ENCODE data around the gene MAP7. TPM values are rescaled to one million over a fixed set of nuclear protein-coding genes. Genes with fewer than 3 reads are reported as not detected.
A peak's percentile ranks its signal among the peaks of the same experiment; 100 is the strongest.

Gene MAP7
- total RNA-seq, 3 donors from 2014 or later (not counting 1 experiment from before 2014, with no cell fraction given): 0.14 to 0.68 (median 0.14) TPM

- no peak overlapping the region for H3K27ac ChIP-seq (ENCODE audit: low read length)
- H3K9me3 ChIP-seq (ENCODE audit: control insufficient read depth, insufficient read depth, low read length): no peaks in the 10 kb centered on the region
- H3K4me3 ChIP-seq (ENCODE audit: low read length): no peak overlapping the region
- Mint-ChIP-seq H3K27ac (no peak overlapping the region), H3K27me3 (ENCODE audit: low read depth in 2 of 2) (peaks cover 0 to 3% of the 10 kb centered on the region in 2 donors), H3K9me3 (no peaks in the 10 kb centered on the region), H3K4me1 (no peaks in the 10 kb centered on the region), H3K4me3 (no peak overlapping the region), H3K36me3 (no peaks in the 10 kb centered on the region)
- intact Hi-C loops (cut with micrococcal nuclease): no loop called here
- TF ChIP-seq CTCF (IDR thresholded peaks at IDR 0.05): no peak
- H3K27me3 ChIP-seq (ENCODE audit: control insufficient read depth, insufficient read depth, low read length): no peaks in the 10 kb centered on the region
- no peaks in the 10 kb centered on the region for H3K36me3 ChIP-seq (ENCODE audit: control insufficient read depth, insufficient read depth, low read length)
- ATAC-seq: no peak
- DNase-seq: no peak
- H3K4me1 ChIP-seq (ENCODE audit: control insufficient read depth, insufficient read depth, low read length): no peaks in the 10 kb centered on the region
Observed at GRCh38 chr6:136427378-136427717, 122.9 kb downstream of the MAP7 start.

- TF ChIP-seq CTCF (IDR thresholded peaks at IDR 0.05): no peak
- WGBS (ENCODE audit: insufficient coverage): 84% methylated on average over 7 of the region's 7 CpGs
- H3K4me1 Mint-ChIP-seq: no peaks in the 10 kb centered on the region
Observed at GRCh38 chr6:136426627-136427377, 123.4 kb downstream of the MAP7 start.

GRCh38 chr6:136425793-136426192, 124.4 kb downstream of the MAP7 start:
- no peaks in the 10 kb centered on the region for H3K9me3 Mint-ChIP-seq
- no peaks in the 10 kb centered on the region for H3K36me3 Mint-ChIP-seq
- no peaks in the 10 kb centered on the region for H3K9me3 ChIP-seq (ENCODE audit: control insufficient read depth, insufficient read depth, low read length)
- no peak for DNase-seq
- no peaks in the 10 kb centered on the region for H3K4me1 Mint-ChIP-seq
- no peaks in the 10 kb centered on the region for H3K36me3 ChIP-seq (ENCODE audit: control insufficient read depth, insufficient read depth, low read length)
- TF ChIP-seq CTCF (IDR thresholded peaks at IDR 0.05): no peak
- peaks cover 0 to 2% of the 10 kb centered on the region in 2 donors for H3K27me3 Mint-ChIP-seq (ENCODE audit: low read depth in 2 of 2)
- H3K4me3 Mint-ChIP-seq: no peak overlapping the region
- WGBS (ENCODE audit: insufficient coverage): 87% methylated on average over 2 of the region's 4 CpGs
- ATAC-seq: no peak
- H3K4me3 ChIP-seq (ENCODE audit: low read length): no peak overlapping the region
- no peak overlapping the region for H3K27ac Mint-ChIP-seq
- intact Hi-C loops (cut with micrococcal nuclease): no loop called here
- no peaks in the 10 kb centered on the region for H3K27me3 ChIP-seq (ENCODE audit: control insufficient read depth, insufficient read depth, low read length)
- H3K4me1 ChIP-seq (ENCODE audit: control insufficient read depth, insufficient read depth, low read length): no peaks in the 10 kb centered on the region
- H3K27ac ChIP-seq (ENCODE audit: low read length): no peak overlapping the region

More at GRCh38 chr6:136426627-136427377, 123.4 kb downstream of the MAP7 start:
- H3K4me3 Mint-ChIP-seq: no peak overlapping the region
- no peak overlapping the region for H3K27ac Mint-ChIP-seq
- no peaks in the 10 kb centered on the region for H3K4me1 ChIP-seq (ENCODE audit: control insufficient read depth, insufficient read depth, low read length)
- ATAC-seq (peak in 1 of 3 donors; percentile 22), DNase-seq (no peak)
- no peaks in the 10 kb centered on the region for H3K36me3 ChIP-seq (ENCODE audit: control insufficient read depth, insufficient read depth, low read length)
- H3K27me3 Mint-ChIP-seq (ENCODE audit: low read depth in 2 of 2): peaks cover 0 to 3% of the 10 kb centered on the region in 2 donors
- H3K9me3 Mint-ChIP-seq: no peaks in the 10 kb centered on the region
- H3K4me3 ChIP-seq (ENCODE audit: low read length): no peak overlapping the region
- no peaks in the 10 kb centered on the region for H3K27me3 ChIP-seq (ENCODE audit: control insufficient read depth, insufficient read depth, low read length)
- H3K27ac ChIP-seq (ENCODE audit: low read length): no peak overlapping the region
- no peaks in the 10 kb centered on the region for H3K36me3 Mint-ChIP-seq
- intact Hi-C loops (cut with micrococcal nuclease): no loop called here
- no peaks in the 10 kb centered on the region for H3K9me3 ChIP-seq (ENCODE audit: control insufficient read depth, insufficient read depth, low read length)

GRCh38 chr6:136424901-136425300, 125.3 kb downstream of the MAP7 start:
- no peak overlapping the region for H3K4me3 ChIP-seq (ENCODE audit: low read length)
- Mint-ChIP-seq H3K4me3 (no peak overlapping the region), H3K27me3 (ENCODE audit: low read depth in 2 of 2) (no peaks in the 10 kb centered on the region), H3K36me3 (no peaks in the 10 kb centered on the region), H3K27ac (no peak overlapping the region), H3K9me3 (no peaks in the 10 kb centered on the region), H3K4me1 (no peaks in the 10 kb centered on the region)
- H3K9me3 ChIP-seq (ENCODE audit: control insufficient read depth, insufficient read depth, low read length): no peaks in the 10 kb centered on the region
- H3K4me1 ChIP-seq (ENCODE audit: control insufficient read depth, insufficient read depth, low read length): no peaks in the 10 kb centered on the region
- 91% methylated on average over 5 of the region's 5 CpGs for WGBS (ENCODE audit: insufficient coverage)
- intact Hi-C loops (cut with micrococcal nuclease): no loop called here
- TF ChIP-seq CTCF (IDR thresholded peaks at IDR 0.05): no peak
- DNase-seq: no peak
- no peaks in the 10 kb centered on the region for H3K36me3 ChIP-seq (ENCODE audit: control insufficient read depth, insufficient read depth, low read length)
- no peaks in the 10 kb centered on the region for H3K27me3 ChIP-seq (ENCODE audit: control insufficient read depth, insufficient read depth, low read length)
- no peak for ATAC-seq
- no peak overlapping the region for H3K27ac ChIP-seq (ENCODE audit: low read length)

Measured in natural killer cell (primary cell).